ENCODE measurements around the gene MED20.

The MED20 gene

GRCh38 chr6:41920921-41921711 lies at the start of gene MED20, which contains the start of gene BYSL:
Gene MED20, minus strand, starts transcription at chr6:41921139. Its CDS starts 121 bp downstream, at chr6:41921018.
Gene BYSL, plus strand, starts transcription at chr6:41921499. Its CDS starts 64 bp downstream, at chr6:41921563.
- H3K36me3 Mint-ChIP-seq = peaks cover 26 to 40% of the 10 kb centered on the region in 2 donors
- no peaks in the 10 kb centered on the region for H3K27me3 Mint-ChIP-seq

GRCh38 chr6:41970436-41970846 lies 49.5 kb upstream of the MED20 start:
- no peaks in the 10 kb centered on the region for H3K9me3 Mint-ChIP-seq
- no peaks in the 10 kb centered on the region for H3K27me3 Mint-ChIP-seq
- DNase-seq (no peak), ATAC-seq (replicated peaks) (peak; percentile 65 to 68)
- H3K36me3 Mint-ChIP-seq = no peaks in the 10 kb centered on the region
- H3K4me3 Mint-ChIP-seq = peak overlapping the region in 1 of 2 donors; percentile 53
- peak overlapping the region; percentile 89 for H3K27ac Mint-ChIP-seq
- H3K4me1 Mint-ChIP-seq = peaks cover 34 to 58% of the 10 kb centered on the region in 2 donors

More at GRCh38 chr6:41920921-41921711, at the start of gene MED20, which contains the start of gene BYSL:
- H3K4me3 Mint-ChIP-seq = peak within 1 kb of the TSS; percentile 96 to 98
- DNase-seq (peak; percentile 92), ATAC-seq (replicated peaks) (peak; percentile 93 to 95)
- peak within 1 kb of the TSS; percentile 99 for H3K27ac Mint-ChIP-seq
- peaks cover 32 to 49% of the 10 kb centered on the region in 2 donors for H3K4me1 Mint-ChIP-seq
- H3K9me3 Mint-ChIP-seq = no peaks in the 10 kb centered on the region

GRCh38 chr6:41967312-41968287 lies 46.7 kb upstream of the MED20 start:
- DNase-seq (no peak), ATAC-seq (replicated peaks) (no peak)
- no peaks in the 10 kb centered on the region for H3K27me3 Mint-ChIP-seq
- H3K27ac Mint-ChIP-seq = peak overlapping the region; percentile 7
- no peaks in the 10 kb centered on the region for H3K9me3 Mint-ChIP-seq
- H3K4me1 Mint-ChIP-seq = peaks cover 35 to 56% of the 10 kb centered on the region in 2 donors
- H3K4me3 Mint-ChIP-seq = no peak overlapping the region
- H3K36me3 Mint-ChIP-seq = peaks cover 0 to 4% of the 10 kb centered on the region in 2 donors

- Mint-ChIP-seq H3K4me1 (peaks cover 31 to 52% of the 10 kb centered on the region in 2 donors), H3K9me3 (no peaks in the 10 kb centered on the region), H3K4me3 (no peak overlapping the region), H3K27ac (no peak overlapping the region), H3K27me3 (no peaks in the 10 kb centered on the region), H3K36me3 (peaks cover 0 to 5% of the 10 kb centered on the region in 2 donors)
- ATAC-seq (replicated peaks) (no peak), DNase-seq (no peak)
Observed at GRCh38 chr6:41966961-41967311, 46.0 kb upstream of the MED20 start.

- Mint-ChIP-seq H3K4me3 (no peak overlapping the region), H3K27ac (no peak overlapping the region), H3K9me3 (peaks cover 0 to 5% of the 10 kb centered on the region in 2 donors), H3K36me3 (peaks cover 4 to 10% of the 10 kb centered on the region in 2 donors), H3K27me3 (no peaks in the 10 kb centered on the region), H3K4me1 (peaks cover 37 to 56% of the 10 kb centered on the region in 2 donors)
- ATAC-seq (replicated peaks) (no peak), DNase-seq (no peak)
Observed at GRCh38 chr6:41966214-41966920, 45.4 kb upstream of the MED20 start.

- no peak overlapping the region for H3K27ac Mint-ChIP-seq
- peaks cover 32 to 57% of the 10 kb centered on the region in 2 donors for H3K4me1 Mint-ChIP-seq
- DNase-seq (no peak), ATAC-seq (replicated peaks) (no peak)
- no peak overlapping the region for H3K4me3 Mint-ChIP-seq
- peaks cover 4 to 10% of the 10 kb centered on the region in 2 donors for H3K36me3 Mint-ChIP-seq
- H3K27me3 Mint-ChIP-seq = no peaks in the 10 kb centered on the region
- peaks cover 0 to 5% of the 10 kb centered on the region in 2 donors for H3K9me3 Mint-ChIP-seq
Observed at GRCh38 chr6:41965429-41966213, 44.7 kb upstream of the MED20 start.

- H3K4me1 Mint-ChIP-seq = peaks cover 30 to 53% of the 10 kb centered on the region in 2 donors
- peaks cover 0 to 5% of the 10 kb centered on the region in 2 donors for H3K9me3 Mint-ChIP-seq
- DNase-seq (no peak), ATAC-seq (replicated peaks) (peak; percentile 41 to 62)
- no peak overlapping the region for H3K27ac Mint-ChIP-seq
- H3K27me3 Mint-ChIP-seq = no peaks in the 10 kb centered on the region
- no peak overlapping the region for H3K4me3 Mint-ChIP-seq
- H3K36me3 Mint-ChIP-seq = peaks cover 7 to 10% of the 10 kb centered on the region in 2 donors
Observed at GRCh38 chr6:41964201-41964887, 43.4 kb upstream of the MED20 start.

- Mint-ChIP-seq H3K36me3 (peaks cover 14 to 18% of the 10 kb centered on the region in 2 donors), H3K27ac (peak overlapping the region; percentile 65), H3K9me3 (peaks cover 0 to 11% of the 10 kb centered on the region in 2 donors), H3K4me3 (no peak overlapping the region), H3K27me3 (no peaks in the 10 kb centered on the region), H3K4me1 (peaks cover 37 to 61% of the 10 kb centered on the region in 2 donors)
- ATAC-seq (replicated peaks) (no peak), DNase-seq (no peak)
Observed at GRCh38 chr6:41963371-41963770, 42.4 kb upstream of the MED20 start.

- no peaks in the 10 kb centered on the region for H3K27me3 Mint-ChIP-seq
- H3K9me3 Mint-ChIP-seq = peaks cover 0 to 11% of the 10 kb centered on the region in 2 donors
- peaks cover 32 to 63% of the 10 kb centered on the region in 2 donors for H3K4me1 Mint-ChIP-seq
- H3K4me3 Mint-ChIP-seq = no peak overlapping the region
- ATAC-seq (replicated peaks) (no peak), DNase-seq (no peak)
- peak overlapping the region; percentile 48 for H3K27ac Mint-ChIP-seq
- peaks cover 14 to 18% of the 10 kb centered on the region in 2 donors for H3K36me3 Mint-ChIP-seq
Observed at GRCh38 chr6:41960028-41960427, 39.1 kb upstream of the MED20 start.

GRCh38 chr6:41958022-41958856 lies 37.3 kb upstream of the MED20 start:
- H3K4me3 Mint-ChIP-seq = peak overlapping the region; percentile 58 to 68
- peaks cover 14% of the 10 kb centered on the region in 2 donors for H3K36me3 Mint-ChIP-seq
- ATAC-seq (replicated peaks) = peak; percentile 93 to 95
- peaks cover 26 to 51% of the 10 kb centered on the region in 2 donors for H3K4me1 Mint-ChIP-seq
- peak overlapping the region; percentile 96 for H3K27ac Mint-ChIP-seq
- H3K27me3 Mint-ChIP-seq = no peaks in the 10 kb centered on the region
- H3K9me3 Mint-ChIP-seq = peaks cover 0 to 11% of the 10 kb centered on the region in 2 donors
- DNase-seq = no peak

- Mint-ChIP-seq H3K4me3 (no peak overlapping the region), H3K4me1 (peaks cover 24 to 45% of the 10 kb centered on the region in 2 donors), H3K27ac (no peak overlapping the region), H3K36me3 (peaks cover 14% of the 10 kb centered on the region in 2 donors), H3K9me3 (peaks cover 0 to 11% of the 10 kb centered on the region in 2 donors), H3K27me3 (no peaks in the 10 kb centered on the region)
- no peak for DNase-seq
- ATAC-seq (replicated peaks) = no peak
Observed at GRCh38 chr6:41957117-41957516, 36.2 kb upstream of the MED20 start.

GRCh38 chr6:41955412-41955811 lies 34.5 kb upstream of the MED20 start:
- Mint-ChIP-seq H3K27me3 (no peaks in the 10 kb centered on the region), H3K36me3 (peaks cover 8 to 10% of the 10 kb centered on the region in 2 donors), H3K9me3 (peaks cover 0 to 7% of the 10 kb centered on the region in 2 donors), H3K4me3 (no peak overlapping the region), H3K27ac (no peak overlapping the region), H3K4me1 (peaks cover 18 to 36% of the 10 kb centered on the region in 2 donors)
- ATAC-seq (replicated peaks) (no peak), DNase-seq (no peak)

Measured in stimulated activated naive B cell treated with anti-CD40 and anti-IgM and Interleukin-4, amounts not matched to agents 10 μg/mL and 1 μg/mL and 100 μg/mL, for 72 hours (primary cell).